NCI-H2029 treated with DMSO at 0.1 percent for 48 hours (cell line): ENCODE measurements around the gene DDX6.

ENCODE experiments used
- DNase-seq: peaks from one replicate; lab custom pipeline; 2025; lab: John Stamatoyannopoulos, UW

The DDX6 gene

GRCh38 chr11:118699506-118700220, 91.3 kb downstream of the DDX6 start:
- no peak for DNase-seq
